Lung (tissue), 12 donors: Measurements from ENCODE around the gene STPG1. TPM values are rescaled to one million over a fixed set of nuclear protein-coding genes. Genes with fewer than 3 reads are reported as not detected.

Experiments used
- ATAC-seq: fragments of 200-7000 bp; cut with Tn5 transposase; one replicate; pipeline ENCODE4 v1.9.1; 2020; ENCODE audit warnings: moderate number of reproducible peaks; ENCODE audit not compliant: insufficient read depth, low FRiP score
- DNase-seq, 3 donors: peaks; one replicate each; pipeline ENCODE4 v3.0.0-alpha.2; 2013 to 2017
- H3K27ac ChIP-seq, 2 donors: one replicate each; pipeline ENCODE4 v1.5.1; 2013; ENCODE audit warnings: mild to moderate bottlenecking in 2 of 2, moderate library complexity in 2 of 2, control low read depth in 1 of 2, inconsistent platforms in 1 of 2, low read depth in 1 of 2, low read length in 1 of 2
- H3K27me3 ChIP-seq, 3 donors: one replicate each; pipeline ENCODE4 v1.5.1; 2013; ENCODE audit warnings: low read length in 2 of 3; ENCODE audit not compliant: control insufficient read depth in 3 of 3, insufficient read depth in 3 of 3
- H3K36me3 ChIP-seq, 4 donors: one replicate each; pipeline ENCODE4 v1.5.1; 2013; ENCODE audit warnings: low read length in 4 of 4, mild to moderate bottlenecking in 1 of 4, moderate library complexity in 1 of 4; ENCODE audit not compliant: control insufficient read depth in 4 of 4, insufficient read depth in 4 of 4
- H3K4me1 ChIP-seq, 5 donors: one replicate each; pipeline ENCODE4 v1.5.1; 2013; ENCODE audit warnings: low read length in 5 of 5, mild to moderate bottlenecking in 2 of 5, moderate library complexity in 1 of 5; ENCODE audit not compliant: control insufficient read depth in 5 of 5, insufficient read depth in 5 of 5
- H3K4me3 ChIP-seq: one replicate; pipeline ENCODE4 v1.5.1; 2013; ENCODE audit warnings: mild to moderate bottlenecking, control low read depth, moderate library complexity
- H3K9ac ChIP-seq, 2 donors: one replicate each; pipeline ENCODE4 v1.5.1; 2013; ENCODE audit warnings: low read length in 2 of 2, control low read depth in 1 of 2; ENCODE audit not compliant: insufficient read depth in 1 of 2
- H3K9me3 ChIP-seq, 4 donors: one replicate each; pipeline ENCODE4 v1.5.1; 2013; ENCODE audit warnings: low read length in 3 of 4, mild to moderate bottlenecking in 1 of 4, moderate library complexity in 1 of 4; ENCODE audit not compliant: control insufficient read depth in 4 of 4, insufficient read depth in 3 of 4
- CTCF ChIP-seq: IDR thresholded peaks from 2 replicates; pipeline ENCODE4 v1.5.1; 2012; ENCODE audit warnings: mild to moderate bottlenecking; ENCODE audit errors: control extremely low read depth, extremely low read depth
- WGBS, 2 donors: extraction: QIAGEN DNeasy Blood & Tissue Kit; methylation state at CpG; one replicate each; pipeline ENCODE4 v1.1.7; 2013; 5-methylcytosine and 5-hydroxymethylcytosine counted together
- polyA plus RNA-seq, 2 donors: library from polyadenylated mRNA; stranded (reverse); fragments of 200-250 nt; gene quantifications; one replicate each; pipeline ENCODE4 v1.2.1, GENCODE V29; 2013
- total RNA-seq, 2 donors: library from RNA; depleted of rRNA in 1 of 2; stranded (reverse); fragments of >200 nt in 1 of 2; gene quantifications; one replicate each; pipeline ENCODE4 v1.2.1, GENCODE V29; 2014 to 2021
- donor health status: control.
- donor health status: control.
- donor health status: Bipolar disorder and iron deficiency.
- donor health status: healthy.
- donor health status: DM: yes; HTN: yes; CAD: no.

STPG1 gene
- total and polyA plus RNA-seq, 4 donors = 6.7 to 13.5 (median 9.8) TPM

- Histone ChIP-seq H3K4me3 (no peak overlapping the region), H3K4me1 (peaks cover 0 to 11% (median 0%) of the 10 kb centered on the region in 5 donors), H3K9ac (no peak overlapping the region), H3K36me3 (peaks cover 0 to 13% (median 0%) of the 10 kb centered on the region in 4 donors), H3K27me3 (no peaks in the 10 kb centered on the region), H3K9me3 (no peaks in the 10 kb centered on the region), H3K27ac (no peak overlapping the region)
- TF ChIP-seq CTCF = no peak
- ATAC-seq (no peak), DNase-seq (no peak)
- WGBS, 2 donors = 98% methylated on average over 10 of the region's 10 CpGs
Measured at GRCh38 chr1:24360681-24361080, 52.9 kb downstream of the STPG1 start.

GRCh38 chr1:24357038-24357437 lies 56.5 kb downstream of the STPG1 start:
- ATAC-seq = no peak
- Histone ChIP-seq H3K9ac (no peak overlapping the region), H3K9me3 (no peaks in the 10 kb centered on the region), H3K27ac (no peak overlapping the region), H3K4me3 (no peak overlapping the region), H3K27me3 (no peaks in the 10 kb centered on the region), H3K36me3 (peaks cover 0 to 13% (median 0%) of the 10 kb centered on the region in 4 donors), H3K4me1 (no peaks in the 10 kb centered on the region)
- DNase-seq = no peak
- WGBS, 2 donors = 94 to 95% methylated on average over 7 of the region's 7 CpGs
- TF ChIP-seq CTCF = no peak

GRCh38 chr1:24355466-24355865 lies 58.1 kb downstream of the STPG1 start:
- Histone ChIP-seq H3K27me3 (no peaks in the 10 kb centered on the region), H3K9ac (no peak overlapping the region), H3K4me1 (no peaks in the 10 kb centered on the region), H3K27ac (no peak overlapping the region), H3K9me3 (no peaks in the 10 kb centered on the region), H3K36me3 (peaks cover 0 to 13% (median 0%) of the 10 kb centered on the region in 4 donors), H3K4me3 (no peak overlapping the region)
- 81 to 83% methylated on average over 3 of the region's 3 CpGs for WGBS, 2 donors
- no peak for DNase-seq
- ATAC-seq = no peak
- no peak for TF ChIP-seq CTCF

GRCh38 chr1:24353292-24353891 lies 60.2 kb downstream of the STPG1 start:
- 93 to 96% methylated on average over 4 of the region's 4 CpGs for WGBS, 2 donors
- TF ChIP-seq CTCF = no peak
- ATAC-seq (no peak), DNase-seq (no peak)
- Histone ChIP-seq H3K4me1 (no peaks in the 10 kb centered on the region), H3K9ac (no peak overlapping the region), H3K27me3 (no peaks in the 10 kb centered on the region), H3K9me3 (no peaks in the 10 kb centered on the region), H3K27ac (no peak overlapping the region), H3K36me3 (peaks cover 0 to 5% (median 0%) of the 10 kb centered on the region in 4 donors), H3K4me3 (no peak overlapping the region)
